Fibroblast of pulmonary artery (primary cell): Measurements from ENCODE around the gene ZNF346.
A peak's percentile ranks its signal among the peaks of the same experiment; 100 is the strongest.

Source experiments
- DNase-seq: peaks from one replicate; pipeline ENCODE4 v3.0.0-alpha.2; 2010; ENCODE audit warnings: low read depth
- H3K4me3 ChIP-seq: replicated peaks from 2 replicates; pipeline ENCODE4 v1.5.1; 2011; ENCODE audit warnings: low read depth, mild to moderate bottlenecking, control low read depth, low read length, moderate library complexity
- TF ChIP-seq, protein P1 (sequence below): IDR thresholded peaks from 2 replicates; pipeline ENCODE4 v1.5.1; 2011; ENCODE audit warnings: mild to moderate bottlenecking, control low read depth, low read length, inconsistent platforms; ENCODE audit errors: missing control alignments

The ZNF346 gene

DNA sequence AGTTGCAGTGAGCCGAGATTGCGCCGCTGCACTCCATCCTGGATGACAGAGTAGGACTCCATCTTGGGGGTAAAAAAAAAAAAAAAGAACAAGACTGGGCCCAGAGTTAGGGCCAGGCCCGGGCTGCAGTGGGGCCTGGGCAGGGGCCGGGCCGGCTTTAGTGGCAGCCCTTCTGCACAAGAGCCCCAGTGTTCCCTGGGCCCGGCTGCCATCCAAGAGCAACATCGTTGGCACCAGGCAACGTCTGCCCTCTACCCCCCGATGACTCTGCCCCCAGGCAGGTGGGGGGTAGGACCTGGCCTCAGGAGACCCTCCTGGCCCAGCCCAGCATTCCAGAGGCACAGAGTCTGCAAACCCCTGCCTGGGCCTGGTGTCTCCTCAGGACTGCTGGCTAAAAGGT, 59.4 kb downstream of the ZNF346 start:
- TF ChIP-seq, protein P1, sequence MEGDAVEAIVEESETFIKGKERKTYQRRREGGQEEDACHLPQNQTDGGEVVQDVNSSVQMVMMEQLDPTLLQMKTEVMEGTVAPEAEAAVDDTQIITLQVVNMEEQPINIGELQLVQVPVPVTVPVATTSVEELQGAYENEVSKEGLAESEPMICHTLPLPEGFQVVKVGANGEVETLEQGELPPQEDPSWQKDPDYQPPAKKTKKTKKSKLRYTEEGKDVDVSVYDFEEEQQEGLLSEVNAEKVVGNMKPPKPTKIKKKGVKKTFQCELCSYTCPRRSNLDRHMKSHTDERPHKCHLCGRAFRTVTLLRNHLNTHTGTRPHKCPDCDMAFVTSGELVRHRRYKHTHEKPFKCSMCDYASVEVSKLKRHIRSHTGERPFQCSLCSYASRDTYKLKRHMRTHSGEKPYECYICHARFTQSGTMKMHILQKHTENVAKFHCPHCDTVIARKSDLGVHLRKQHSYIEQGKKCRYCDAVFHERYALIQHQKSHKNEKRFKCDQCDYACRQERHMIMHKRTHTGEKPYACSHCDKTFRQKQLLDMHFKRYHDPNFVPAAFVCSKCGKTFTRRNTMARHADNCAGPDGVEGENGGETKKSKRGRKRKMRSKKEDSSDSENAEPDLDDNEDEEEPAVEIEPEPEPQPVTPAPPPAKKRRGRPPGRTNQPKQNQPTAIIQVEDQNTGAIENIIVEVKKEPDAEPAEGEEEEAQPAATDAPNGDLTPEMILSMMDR = no peak
- no peak for DNase-seq
- H3K4me3 ChIP-seq = no peak overlapping the region

DNA sequence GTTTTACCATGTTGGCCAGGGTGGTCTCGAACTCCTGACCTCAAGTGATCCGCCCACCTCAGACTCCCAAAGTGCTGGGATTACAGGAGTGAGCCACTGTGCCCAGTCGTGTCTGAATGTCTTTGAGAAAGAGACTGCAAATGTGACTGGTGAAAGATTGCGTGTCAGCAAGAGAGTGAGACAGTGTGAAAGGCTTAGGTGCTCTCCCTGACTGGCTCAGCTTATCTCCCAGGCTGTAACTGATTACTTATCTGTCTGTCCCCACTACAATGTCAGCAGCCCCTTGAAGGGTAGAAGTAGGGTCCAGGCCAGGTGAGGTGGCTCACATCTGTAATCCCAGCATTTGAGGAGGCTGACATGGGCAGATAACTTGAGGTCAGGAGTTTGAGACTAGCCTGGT, 60.9 kb downstream of the ZNF346 start:
- DNase-seq = no peak
- H3K4me3 ChIP-seq = no peak overlapping the region
- TF ChIP-seq, protein P1 = no peak

DNA sequence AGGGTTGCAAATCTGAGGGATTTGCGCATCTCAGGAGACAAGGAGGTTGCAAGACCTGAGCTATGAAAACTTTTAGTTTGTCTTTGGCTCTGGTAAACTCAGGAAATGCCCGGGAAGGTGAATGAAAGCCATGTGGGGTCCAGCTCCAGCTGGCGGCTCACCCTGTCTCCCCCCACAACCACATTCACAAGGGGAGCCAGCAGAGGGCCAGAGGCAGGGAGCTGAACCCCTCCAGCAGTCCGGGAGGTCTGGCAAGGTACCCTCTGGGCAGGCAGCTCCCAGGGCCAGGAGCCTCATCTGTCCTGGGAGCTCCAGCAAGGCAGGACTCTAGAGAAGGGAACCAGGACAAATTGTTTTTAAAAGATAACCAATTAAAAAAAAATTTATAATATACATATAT, 61.7 kb downstream of the ZNF346 start:
- TF ChIP-seq, protein P1 = no peak
- no peak overlapping the region for H3K4me3 ChIP-seq
- DNase-seq = no peak

DNA sequence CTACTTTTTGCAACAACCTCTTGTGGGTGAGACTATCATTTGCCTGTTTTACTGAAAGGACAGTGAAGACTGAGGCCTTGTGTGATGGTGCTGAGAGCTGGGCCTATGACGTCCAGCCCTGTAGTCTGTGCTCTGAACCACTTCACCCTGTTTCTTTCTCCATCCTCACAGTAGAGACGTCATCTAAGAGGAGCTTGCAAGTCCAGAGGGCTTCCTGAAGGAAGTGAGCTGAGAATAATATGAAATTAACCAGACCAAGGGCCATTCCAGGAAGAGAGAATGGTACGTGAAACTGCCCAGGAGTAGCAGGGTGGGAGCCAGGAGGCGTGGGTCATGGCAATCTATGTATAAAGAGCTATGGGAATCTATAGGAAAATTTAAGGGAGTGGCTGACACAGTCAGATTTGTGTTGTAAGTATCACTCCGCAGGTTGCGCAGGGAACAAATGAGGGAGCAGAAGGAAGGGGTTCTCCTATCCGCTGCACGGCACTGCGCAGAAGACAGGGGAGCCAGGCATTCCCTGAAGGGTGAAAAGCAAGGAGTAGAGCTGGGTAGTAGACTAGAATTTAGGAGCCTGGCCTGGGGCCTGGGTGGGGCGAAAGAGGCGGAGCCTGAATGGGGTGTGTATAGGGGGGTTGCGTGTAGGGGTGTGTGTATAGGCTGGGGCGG, 63.6 kb downstream of the ZNF346 start:
- TF ChIP-seq, protein P1 = no peak
- no peak for DNase-seq
- no peak overlapping the region for H3K4me3 ChIP-seq

DNA sequence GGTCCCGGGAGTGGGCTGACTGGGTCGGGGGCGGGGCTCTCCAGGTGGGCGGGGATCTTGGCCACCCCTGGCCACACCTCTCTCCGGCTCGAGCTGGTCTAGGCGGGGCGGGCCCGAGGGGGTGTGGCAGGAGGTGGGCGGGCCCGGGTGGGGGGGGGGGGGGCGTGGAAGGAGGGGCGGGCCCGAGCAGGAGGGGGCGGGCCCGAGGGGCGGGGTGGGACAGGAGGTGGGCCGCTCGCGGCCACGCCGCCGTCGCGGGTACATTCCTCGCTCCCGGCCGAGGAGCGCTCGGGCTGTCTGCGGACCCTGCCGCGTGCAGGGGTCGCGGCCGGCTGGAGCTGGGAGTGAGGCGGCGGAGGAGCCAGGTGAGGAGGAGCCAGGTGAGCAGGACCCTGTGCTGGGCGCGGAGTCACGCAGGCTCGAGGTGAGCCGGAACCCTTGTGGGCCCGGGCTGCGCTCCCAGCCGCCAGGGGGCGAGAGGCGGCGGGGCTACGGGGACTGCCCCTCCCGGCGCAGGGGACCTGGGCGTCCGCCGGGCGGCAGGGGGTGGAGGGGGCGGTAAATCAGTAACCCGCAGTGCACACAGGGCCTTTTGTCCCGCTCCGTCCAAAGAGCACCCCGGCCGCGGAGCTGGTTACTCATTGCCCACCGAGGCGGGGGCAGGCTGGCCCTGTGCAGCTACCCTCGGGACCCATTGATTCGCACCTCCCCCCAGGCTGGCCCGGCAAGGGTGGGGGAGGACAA, 64.3 kb downstream of the ZNF346 start, which contains the start of gene FGFR4:
TSS of gene FGFR4 (plus strand) at position 262 of the 744 bp plus-strand sequence. CDS start 2,688 bp downstream, outside the sequence.
- H3K4me3 ChIP-seq = peak within 1 kb of the TSS; percentile 46
- TF ChIP-seq, protein P1 = peak; percentile 24
- DNase-seq = peak; percentile 53

DNA sequence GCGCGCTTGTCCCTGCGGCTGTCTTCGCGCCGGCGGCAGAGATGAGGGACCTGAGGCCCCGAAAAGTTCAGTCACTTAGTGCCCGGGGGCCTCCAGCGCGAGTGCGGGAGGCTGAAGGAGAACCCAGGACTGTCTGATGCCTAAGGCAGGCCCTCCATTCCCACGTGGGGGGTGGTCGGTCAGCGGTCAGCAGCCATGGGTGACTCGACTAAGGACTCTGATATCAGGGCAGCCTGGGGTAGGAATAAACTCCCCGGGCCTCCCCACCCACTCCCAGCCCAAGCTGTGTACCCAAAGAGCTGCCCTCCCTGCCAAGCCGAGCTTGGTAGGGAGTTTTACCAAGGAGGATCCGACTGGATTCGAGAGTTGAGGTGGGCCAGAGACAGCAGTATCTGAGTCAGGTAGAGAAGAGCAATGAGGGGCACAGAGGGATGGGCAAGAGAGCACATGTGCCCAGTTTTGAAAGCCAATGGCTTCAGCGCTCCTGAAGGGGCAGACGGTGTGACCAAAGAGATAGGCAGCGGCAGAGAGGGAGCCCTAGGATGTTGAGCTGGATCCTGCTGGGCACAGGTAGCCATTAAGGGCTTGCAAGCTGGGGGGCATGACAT, 65.0 kb downstream of the ZNF346 start:
- peak overlapping the region; percentile 46 for H3K4me3 ChIP-seq
- DNase-seq = no peak
- TF ChIP-seq, protein P1 = no peak
